Neural cell (in vitro differentiated cells): ENCODE measurements around the gene VPS33A. TPM values are rescaled to one million over a fixed set of nuclear protein-coding genes. Genes with fewer than 3 reads are reported as not detected.

Experiments
- H2AFZ ChIP-seq: fragments of 200-600, 300-800 bp; sonication (generic), shearing (Covaris generic); 2 replicates; pipeline ENCODE4 v1.6.0; 2014; ENCODE audit warnings: low read depth, mild to moderate bottlenecking, antibody characterized with exemption, low read length, moderate library complexity
- H3F3A ChIP-seq: fragments of 200-600 bp; shearing (Covaris generic); 2 replicates; pipeline ENCODE4 v1.6.1; 2016; ENCODE audit warnings: mild to moderate bottlenecking, moderate library complexity, mixed read lengths, antibody characterized with exemption, low read length; ENCODE audit not compliant: insufficient read depth, poor library complexity, severe bottlenecking
- H3K27ac ChIP-seq: fragments of 200-600, 300-800 bp; sonication (generic), shearing (Covaris generic); 2 replicates; pipeline ENCODE4 v1.5.1; 2014; ENCODE audit warnings: mild to moderate bottlenecking, low read length, moderate library complexity
- H3K27me3 ChIP-seq: fragments of 300-800, 200-600 bp; sonication (generic), shearing (Covaris generic); 2 replicates; pipeline ENCODE4 v1.6.0; 2014; ENCODE audit warnings: mild to moderate bottlenecking, low read depth, low read length, moderate library complexity; ENCODE audit not compliant: insufficient read depth
- H3K36me3 ChIP-seq: fragments of 300-800, 200-600 bp; sonication (generic), shearing (Covaris generic); 2 replicates; pipeline ENCODE4 v1.5.1; 2014; ENCODE audit warnings: mild to moderate bottlenecking, antibody characterized with exemption, low read length, moderate library complexity; ENCODE audit not compliant: insufficient read depth
- H3K4me2 ChIP-seq: fragments of 300-800, 200-600 bp; sonication (generic), shearing (Covaris generic); 2 replicates; pipeline ENCODE4 v1.6.0; 2014; ENCODE audit warnings: mild to moderate bottlenecking, low read length
- H3K4me3 ChIP-seq: fragments of 300-800, 200-600 bp; sonication (generic), shearing (Covaris generic); 2 replicates; pipeline ENCODE4 v1.5.1; 2014; ENCODE audit warnings: mild to moderate bottlenecking, low read length, moderate library complexity
- H3K79me2 ChIP-seq: fragments of 200-600 bp; shearing (Covaris generic); replicated peaks from 2 replicates; pipeline ENCODE4 v1.6.0; 2014; ENCODE audit warnings: mild to moderate bottlenecking, low read length, moderate library complexity; ENCODE audit not compliant: insufficient read depth
- H3K9ac ChIP-seq: fragments of 300-800, 200-600 bp; sonication (generic), shearing (Covaris generic); 2 replicates; pipeline ENCODE4 v1.6.1; 2016; ENCODE audit warnings: mild to moderate bottlenecking, low read length, mixed read lengths
- H3K9me2 ChIP-seq: fragments of 200-600 bp; shearing (Covaris generic); 2 replicates; pipeline ENCODE4 v1.6.1; 2016; ENCODE audit warnings: mild to moderate bottlenecking, low read length, mixed read lengths; ENCODE audit not compliant: insufficient read depth
- H3K9me3 ChIP-seq: fragments of 200-600, 300-800 bp; sonication (generic), shearing (Covaris generic); 2 replicates; pipeline ENCODE4 v1.6.1; 2016; ENCODE audit warnings: mild to moderate bottlenecking, mixed run types, low read length, moderate library complexity, mixed read lengths
- H4K20me1 ChIP-seq: fragments of 200-600 bp; shearing (Covaris generic); 2 replicates; pipeline ENCODE4 v1.6.1; 2016; ENCODE audit warnings: mild to moderate bottlenecking, mixed run types; ENCODE audit not compliant: insufficient read depth
- EP300 ChIP-seq: fragments of 450-650 bp; conservative IDR thresholded peaks from 2 replicates; pipeline ENCODE4 v1.6.1; 2014; ENCODE audit warnings: antibody characterized with exemption, mild to moderate bottlenecking, moderate library complexity; ENCODE audit not compliant: poor library complexity, severe bottlenecking
- EZH2 ChIP-seq: fragments of 200-600, 300-800 bp; shearing (Covaris generic), sonication (generic); IDR thresholded peaks from 2 replicates; pipeline ENCODE4 v1.6.1; 2014; ENCODE audit warnings: antibody characterized with exemption, low read length, borderline replicate concordance, mild to moderate bottlenecking; ENCODE audit not compliant: insufficient read depth, poor library complexity, severe bottlenecking
- MXI1 ChIP-seq: fragments of 450-650 bp; conservative IDR thresholded peaks from 2 replicates; pipeline ENCODE4 v1.6.1; 2014; ENCODE audit warnings: antibody characterized with exemption, mild to moderate bottlenecking; ENCODE audit not compliant: poor library complexity, severe bottlenecking
- POLR2AphosphoS5 ChIP-seq: IDR thresholded peaks from 2 replicates; pipeline ENCODE4 v1.6.1; 2012
- REST ChIP-seq: IDR thresholded peaks from 2 replicates; pipeline ENCODE4 v1.6.1; 2012; ENCODE audit warnings: borderline replicate concordance
- SMC3 ChIP-seq: fragments of 450-650 bp; conservative IDR thresholded peaks from 2 replicates; pipeline ENCODE4 v1.6.1; 2014; ENCODE audit warnings: antibody characterized with exemption, mild to moderate bottlenecking, moderate library complexity; ENCODE audit not compliant: poor library complexity
- TAF1 ChIP-seq: IDR thresholded peaks from 2 replicates; pipeline ENCODE4 v1.6.1; 2012; ENCODE audit warnings: low read depth
- polyA plus RNA-seq: library from polyadenylated mRNA; depleted of rRNA; stranded (reverse); fragments of >200 nt; gene quantifications from 2 replicates; pipeline ENCODE4 v1.2.3, GENCODE V29; 2014
- TF ChIP-seq, protein P1 (sequence below): fragments of 450-650 bp; IDR thresholded peaks from 2 replicates; pipeline ENCODE4 v1.5.1; 2014; ENCODE audit warnings: antibody characterized with exemption, mild to moderate bottlenecking, moderate library complexity; ENCODE audit not compliant: poor library complexity, severe bottlenecking

VPS33A gene
- polyA plus RNA-seq, 1 donor from 2014 or later, result 40.9 TPM

GRCh38 chr12:122206111-122206881 is 60.0 kb downstream of the VPS33A start:
- Histone ChIP-seq H3K79me2 (no peaks in the 10 kb centered on the region), H3K27ac (no peak overlapping the region), H3F3A (no peaks in the 10 kb centered on the region), H3K4me2 (no peak overlapping the region), H2AFZ (no peak overlapping the region), H3K36me3 (no peaks in the 10 kb centered on the region), H3K9me2 (no peaks in the 10 kb centered on the region), H4K20me1 (no peaks in the 10 kb centered on the region), H3K9ac (no peak overlapping the region), H3K4me3 (no peak overlapping the region), H3K9me3 (no peaks in the 10 kb centered on the region), H3K27me3 (peaks cover 36% of the 10 kb centered on the region)
- no peak for TF ChIP-seq EP300
- TF ChIP-seq POLR2AphosphoS5, result peak; percentile 6

- peak; percentile 11 for TF ChIP-seq POLR2AphosphoS5
- TF ChIP-seq MXI1, result no peak
- TF ChIP-seq TAF1, result no peak
- peaks cover 38% of the 10 kb centered on the region for H3K27me3 ChIP-seq
Measured at GRCh38 chr12:122205053-122205925, 61.0 kb downstream of the VPS33A start.

GRCh38 chr12:122204167-122205052 is 61.9 kb downstream of the VPS33A start:
- H3K27ac ChIP-seq, result no peak overlapping the region
- H3K9me3 ChIP-seq, result no peaks in the 10 kb centered on the region
- H2AFZ ChIP-seq, result no peak overlapping the region
- H3K27me3 ChIP-seq, result peaks cover 38% of the 10 kb centered on the region
- H4K20me1 ChIP-seq, result no peaks in the 10 kb centered on the region
- H3K9me2 ChIP-seq, result no peaks in the 10 kb centered on the region
- peak overlapping the region; percentile 41 for H3K9ac ChIP-seq
- H3F3A ChIP-seq, result no peaks in the 10 kb centered on the region
- TF ChIP-seq POLR2AphosphoS5 (no peak), REST (no peak), EZH2 (no peak), TAF1 (no peak), SMC3 (peak; percentile 16)
- TF ChIP-seq, protein P1, sequence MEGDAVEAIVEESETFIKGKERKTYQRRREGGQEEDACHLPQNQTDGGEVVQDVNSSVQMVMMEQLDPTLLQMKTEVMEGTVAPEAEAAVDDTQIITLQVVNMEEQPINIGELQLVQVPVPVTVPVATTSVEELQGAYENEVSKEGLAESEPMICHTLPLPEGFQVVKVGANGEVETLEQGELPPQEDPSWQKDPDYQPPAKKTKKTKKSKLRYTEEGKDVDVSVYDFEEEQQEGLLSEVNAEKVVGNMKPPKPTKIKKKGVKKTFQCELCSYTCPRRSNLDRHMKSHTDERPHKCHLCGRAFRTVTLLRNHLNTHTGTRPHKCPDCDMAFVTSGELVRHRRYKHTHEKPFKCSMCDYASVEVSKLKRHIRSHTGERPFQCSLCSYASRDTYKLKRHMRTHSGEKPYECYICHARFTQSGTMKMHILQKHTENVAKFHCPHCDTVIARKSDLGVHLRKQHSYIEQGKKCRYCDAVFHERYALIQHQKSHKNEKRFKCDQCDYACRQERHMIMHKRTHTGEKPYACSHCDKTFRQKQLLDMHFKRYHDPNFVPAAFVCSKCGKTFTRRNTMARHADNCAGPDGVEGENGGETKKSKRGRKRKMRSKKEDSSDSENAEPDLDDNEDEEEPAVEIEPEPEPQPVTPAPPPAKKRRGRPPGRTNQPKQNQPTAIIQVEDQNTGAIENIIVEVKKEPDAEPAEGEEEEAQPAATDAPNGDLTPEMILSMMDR, result peak; percentile 16
- no peaks in the 10 kb centered on the region for H3K79me2 ChIP-seq
- no peak overlapping the region for H3K4me2 ChIP-seq
- H3K4me3 ChIP-seq, result peak overlapping the region; percentile 80
- H3K36me3 ChIP-seq, result no peaks in the 10 kb centered on the region

More at GRCh38 chr12:122205053-122205925, 61.0 kb downstream of the VPS33A start:
- Histone ChIP-seq H4K20me1 (no peaks in the 10 kb centered on the region), H3K4me2 (no peak overlapping the region), H3K36me3 (no peaks in the 10 kb centered on the region), H3F3A (no peaks in the 10 kb centered on the region), H3K4me3 (no peak overlapping the region), H3K9ac (no peak overlapping the region), H3K9me3 (no peaks in the 10 kb centered on the region), H3K79me2 (no peaks in the 10 kb centered on the region), H2AFZ (no peak overlapping the region), H3K9me2 (no peaks in the 10 kb centered on the region), H3K27ac (no peak overlapping the region)
